ENCODE measurements around the gene MED1.
"Not testable (repeated sequence)": the region's sequence is repeated elsewhere in the genome, so short reads cannot be mapped to it uniquely, and the experiment has no call there.

The MED1 gene

GRCh38 chr17:39468610-39469009 lies 17.5 kb upstream of the MED1 start:
- peaks cover 14 to 23% of the 10 kb centered on the region in 2 donors for H3K36me3 ChIP-seq (ENCODE audit: control insufficient read depth in 1 of 2, insufficient read depth in 2 of 2, low read length in 2 of 2)
- not testable (repeated sequence) for H3K9me3 ChIP-seq (ENCODE audit: control insufficient read depth in 1 of 2, low read length in 2 of 2); H3K27me3 ChIP-seq (ENCODE audit: low read depth, low read length); H3K4me3 ChIP-seq (ENCODE audit: low read depth in 1 of 2, low read length in 2 of 2); H3K27ac ChIP-seq (ENCODE audit: low read length)
- peaks cover 5 to 21% of the 10 kb centered on the region in 2 donors for H3K4me1 ChIP-seq (ENCODE audit: control insufficient read depth in 1 of 2, insufficient read depth in 2 of 2, low read length in 2 of 2)

- H3K9me3 ChIP-seq (ENCODE audit: control insufficient read depth in 1 of 2, low read length in 2 of 2); H3K27me3 ChIP-seq (ENCODE audit: low read depth, low read length); H3K36me3 ChIP-seq (ENCODE audit: control insufficient read depth in 1 of 2, insufficient read depth in 2 of 2, low read length in 2 of 2); H3K27ac ChIP-seq (ENCODE audit: low read length): not testable (repeated sequence)
- Histone ChIP-seq H3K4me1 (ENCODE audit: control insufficient read depth in 1 of 2, insufficient read depth in 2 of 2, low read length in 2 of 2) (peaks cover 6 to 25% of the 10 kb centered on the region in 2 donors), H3K4me3 (ENCODE audit: low read depth in 1 of 2, low read length in 2 of 2) (peak overlapping the region in 1 of 2 donors; percentile 94)
Observed at GRCh38 chr17:39464639-39465181, 13.6 kb upstream of the MED1 start.

GRCh38 chr17:39462631-39463375 lies 11.7 kb upstream of the MED1 start:
- Histone ChIP-seq H3K27me3 (ENCODE audit: low read depth, low read length) (no peaks in the 10 kb centered on the region), H3K27ac (ENCODE audit: low read length) (peak overlapping the region; percentile 83), H3K4me3 (ENCODE audit: low read depth in 1 of 2, low read length in 2 of 2) (peak overlapping the region; percentile 86 to 94), H3K4me1 (ENCODE audit: control insufficient read depth in 1 of 2, insufficient read depth in 2 of 2, low read length in 2 of 2) (peaks cover 6 to 25% of the 10 kb centered on the region in 2 donors), H3K36me3 (ENCODE audit: control insufficient read depth in 1 of 2, insufficient read depth in 2 of 2, low read length in 2 of 2) (peaks cover 0 to 4% of the 10 kb centered on the region in 2 donors), H3K9me3 (ENCODE audit: control insufficient read depth in 1 of 2, low read length in 2 of 2) (no peaks in the 10 kb centered on the region)

- peak overlapping the region; percentile 94 for H3K27ac ChIP-seq (ENCODE audit: low read length)
- H3K9me3 ChIP-seq (ENCODE audit: control insufficient read depth in 1 of 2, low read length in 2 of 2): no peaks in the 10 kb centered on the region
- no peaks in the 10 kb centered on the region for H3K27me3 ChIP-seq (ENCODE audit: low read depth, low read length)
Observed at GRCh38 chr17:39461926-39462569, 11.0 kb upstream of the MED1 start.

GRCh38 chr17:39461113-39461925 lies 10.3 kb upstream of the MED1 start, which contains the start of gene CDK12:
Gene CDK12 (plus strand): TSS chr17:39461486. CDS start chr17:39462072, 586 bp downstream.
- peaks cover 6 to 25% of the 10 kb centered on the region in 2 donors for H3K4me1 ChIP-seq (ENCODE audit: control insufficient read depth in 1 of 2, insufficient read depth in 2 of 2, low read length in 2 of 2)
- H3K27me3 ChIP-seq (ENCODE audit: low read depth, low read length): no peaks in the 10 kb centered on the region
- H3K9me3 ChIP-seq (ENCODE audit: control insufficient read depth in 1 of 2, low read length in 2 of 2): no peaks in the 10 kb centered on the region
- H3K27ac ChIP-seq (ENCODE audit: low read length): peak within 1 kb of the TSS; percentile 94
- H3K36me3 ChIP-seq (ENCODE audit: control insufficient read depth in 1 of 2, insufficient read depth in 2 of 2, low read length in 2 of 2): peaks cover 0 to 4% of the 10 kb centered on the region in 2 donors
- peak within 1 kb of the TSS; percentile 86 to 94 for H3K4me3 ChIP-seq (ENCODE audit: low read depth in 1 of 2, low read length in 2 of 2)

More at GRCh38 chr17:39461926-39462569, 11.0 kb upstream of the MED1 start:
- H3K36me3 ChIP-seq (ENCODE audit: control insufficient read depth in 1 of 2, insufficient read depth in 2 of 2, low read length in 2 of 2): peaks cover 0 to 4% of the 10 kb centered on the region in 2 donors
- peak overlapping the region; percentile 86 to 94 for H3K4me3 ChIP-seq (ENCODE audit: low read depth in 1 of 2, low read length in 2 of 2)
- peaks cover 6 to 25% of the 10 kb centered on the region in 2 donors for H3K4me1 ChIP-seq (ENCODE audit: control insufficient read depth in 1 of 2, insufficient read depth in 2 of 2, low read length in 2 of 2)

- Histone ChIP-seq H3K27ac (ENCODE audit: low read length) (no peak overlapping the region), H3K27me3 (ENCODE audit: low read depth, low read length) (no peaks in the 10 kb centered on the region), H3K9me3 (ENCODE audit: control insufficient read depth in 1 of 2, low read length in 2 of 2) (no peaks in the 10 kb centered on the region), H3K4me1 (ENCODE audit: control insufficient read depth in 1 of 2, insufficient read depth in 2 of 2, low read length in 2 of 2) (peaks cover 0 to under 1% of the 10 kb centered on the region in 2 donors), H3K36me3 (ENCODE audit: control insufficient read depth in 1 of 2, insufficient read depth in 2 of 2, low read length in 2 of 2) (no peaks in the 10 kb centered on the region), H3K4me3 (ENCODE audit: low read depth in 1 of 2, low read length in 2 of 2) (no peak overlapping the region)
Observed at GRCh38 chr17:39455919-39456318, 4.9 kb upstream of the MED1 start.

GRCh38 chr17:39450051-39450450 lies 1.0 kb downstream of the MED1 start:
- Histone ChIP-seq H3K27ac (ENCODE audit: low read length) (peak overlapping the region; percentile 89), H3K9me3 (ENCODE audit: control insufficient read depth in 1 of 2, low read length in 2 of 2) (no peaks in the 10 kb centered on the region), H3K36me3 (ENCODE audit: control insufficient read depth in 1 of 2, insufficient read depth in 2 of 2, low read length in 2 of 2) (peaks cover 8 to 22% of the 10 kb centered on the region in 2 donors), H3K4me3 (ENCODE audit: low read depth in 1 of 2, low read length in 2 of 2) (peak overlapping the region; percentile 83 to 91), H3K27me3 (ENCODE audit: low read depth, low read length) (no peaks in the 10 kb centered on the region), H3K4me1 (ENCODE audit: control insufficient read depth in 1 of 2, insufficient read depth in 2 of 2, low read length in 2 of 2) (peaks cover 4 to 13% of the 10 kb centered on the region in 2 donors)

- peaks cover 4 to 13% of the 10 kb centered on the region in 2 donors for H3K4me1 ChIP-seq (ENCODE audit: control insufficient read depth in 1 of 2, insufficient read depth in 2 of 2, low read length in 2 of 2)
- H3K36me3 ChIP-seq (ENCODE audit: control insufficient read depth in 1 of 2, insufficient read depth in 2 of 2, low read length in 2 of 2): peaks cover 22 to 38% of the 10 kb centered on the region in 2 donors
- H3K27me3 ChIP-seq (ENCODE audit: low read depth, low read length): no peaks in the 10 kb centered on the region
- no peaks in the 10 kb centered on the region for H3K9me3 ChIP-seq (ENCODE audit: control insufficient read depth in 1 of 2, low read length in 2 of 2)
- no peak overlapping the region for H3K27ac ChIP-seq (ENCODE audit: low read length)
- no peak overlapping the region for H3K4me3 ChIP-seq (ENCODE audit: low read depth in 1 of 2, low read length in 2 of 2)
Observed at GRCh38 chr17:39447561-39447960, 3.5 kb downstream of the MED1 start.

GRCh38 chr17:39443326-39443725 lies 7.7 kb downstream of the MED1 start:
- Histone ChIP-seq H3K9me3 (ENCODE audit: control insufficient read depth in 1 of 2, low read length in 2 of 2) (no peaks in the 10 kb centered on the region), H3K27ac (ENCODE audit: low read length) (no peak overlapping the region), H3K4me3 (ENCODE audit: low read depth in 1 of 2, low read length in 2 of 2) (no peak overlapping the region), H3K4me1 (ENCODE audit: control insufficient read depth in 1 of 2, insufficient read depth in 2 of 2, low read length in 2 of 2) (no peaks in the 10 kb centered on the region), H3K27me3 (ENCODE audit: low read depth, low read length) (no peaks in the 10 kb centered on the region), H3K36me3 (ENCODE audit: control insufficient read depth in 1 of 2, insufficient read depth in 2 of 2, low read length in 2 of 2) (peaks cover 38 to 77% of the 10 kb centered on the region in 2 donors)

- not testable (repeated sequence) for H3K9me3 ChIP-seq (ENCODE audit: control insufficient read depth in 1 of 2, low read length in 2 of 2); H3K4me3 ChIP-seq (ENCODE audit: low read depth in 1 of 2, low read length in 2 of 2); H3K27me3 ChIP-seq (ENCODE audit: low read depth, low read length); H3K4me1 ChIP-seq (ENCODE audit: control insufficient read depth in 1 of 2, insufficient read depth in 2 of 2, low read length in 2 of 2); H3K27ac ChIP-seq (ENCODE audit: low read length)
- H3K36me3 ChIP-seq (ENCODE audit: control insufficient read depth in 1 of 2, insufficient read depth in 2 of 2, low read length in 2 of 2): peaks cover 35 to 66% of the 10 kb centered on the region in 2 donors
Observed at GRCh38 chr17:39439868-39440267, 11.2 kb downstream of the MED1 start.

- H3K36me3 ChIP-seq (ENCODE audit: control insufficient read depth in 1 of 2, insufficient read depth in 2 of 2, low read length in 2 of 2): peaks cover 27 to 77% of the 10 kb centered on the region in 2 donors
Observed at GRCh38 chr17:39429600-39429999, 21.5 kb downstream of the MED1 start.

More at GRCh38 chr17:39429600-39429999, 21.5 kb downstream of the MED1 start:
- Histone ChIP-seq H3K9me3 (ENCODE audit: control insufficient read depth in 1 of 2, low read length in 2 of 2) (no peaks in the 10 kb centered on the region), H3K4me3 (ENCODE audit: low read depth in 1 of 2, low read length in 2 of 2) (no peak overlapping the region), H3K27ac (ENCODE audit: low read length) (no peak overlapping the region), H3K4me1 (ENCODE audit: control insufficient read depth in 1 of 2, insufficient read depth in 2 of 2, low read length in 2 of 2) (no peaks in the 10 kb centered on the region), H3K27me3 (ENCODE audit: low read depth, low read length) (no peaks in the 10 kb centered on the region)

All from muscle layer of duodenum (tissue), 2 donors.